GM23248 (cell line): Measurements from ENCODE around the gene SBF2. TPM values are rescaled to one million over a fixed set of nuclear protein-coding genes. Genes with fewer than 3 reads are reported as not detected.

ENCODE experiments used
- DNase-seq: peaks from one replicate; pipeline ENCODE4 v3.0.0-alpha.2; 2015
- H2AFZ ChIP-seq: fragments of 200-600 bp; sonication (generic); 2 replicates; pipeline ENCODE4 v1.6.1; 2016; ENCODE audit warnings: antibody characterized with exemption
- H3F3A ChIP-seq: fragments of 200-600 bp; sonication (generic); 2 replicates; pipeline ENCODE4 v1.6.1; 2016; ENCODE audit warnings: mild to moderate bottlenecking, antibody characterized with exemption, mixed run types; ENCODE audit not compliant: insufficient read depth
- H3K27ac ChIP-seq: fragments of 200-600 bp; sonication (generic); 2 replicates; pipeline ENCODE4 v1.5.1; 2016; ENCODE audit warnings: mild to moderate bottlenecking
- H3K27me3 ChIP-seq: fragments of 200-600 bp; sonication (generic); replicated peaks from 2 replicates; pipeline ENCODE4 v1.6.1; 2016; ENCODE audit warnings: mild to moderate bottlenecking; ENCODE audit not compliant: insufficient read depth
- H3K36me3 ChIP-seq: fragments of 200-600 bp; sonication (generic); 2 replicates; pipeline ENCODE4 v1.6.1; 2016; ENCODE audit warnings: low read depth, mild to moderate bottlenecking
- H3K4me1 ChIP-seq: fragments of 200-600 bp; sonication (generic); 2 replicates; pipeline ENCODE4 v1.6.1; 2016; ENCODE audit warnings: mild to moderate bottlenecking; ENCODE audit not compliant: insufficient read depth
- H3K4me2 ChIP-seq: fragments of 200-600 bp; sonication (generic); one replicate; pipeline ENCODE4 v1.6.1; 2016; ENCODE audit warnings: mild to moderate bottlenecking; ENCODE audit not compliant: unreplicated experiment
- H3K4me3 ChIP-seq: fragments of 200-600 bp; sonication (generic); 2 replicates; pipeline ENCODE4 v1.5.1; 2016; ENCODE audit warnings: mild to moderate bottlenecking
- H3K79me2 ChIP-seq: fragments of 200-600 bp; sonication (generic); 2 replicates; pipeline ENCODE4 v1.6.1; 2016; ENCODE audit warnings: mild to moderate bottlenecking; ENCODE audit not compliant: insufficient read depth
- H3K9ac ChIP-seq: fragments of 200-600 bp; sonication (generic); 2 replicates; pipeline ENCODE4 v1.6.1; 2016; ENCODE audit warnings: mild to moderate bottlenecking
- H3K9me2 ChIP-seq: fragments of 200-600 bp; sonication (generic); 2 replicates; pipeline ENCODE4 v1.6.1; 2016; ENCODE audit warnings: mixed run types, mild to moderate bottlenecking, moderate library complexity; ENCODE audit not compliant: insufficient read depth
- H3K9me3 ChIP-seq: fragments of 200-600 bp; sonication (generic); one replicate; pipeline ENCODE4 v1.6.1; 2017; ENCODE audit warnings: low read depth
- H4K20me1 ChIP-seq: fragments of 200-600 bp; sonication (generic); 2 replicates; pipeline ENCODE4 v1.6.0; 2016; ENCODE audit not compliant: insufficient read depth
- EZH2 ChIP-seq: fragments of 200-600 bp; sonication (generic); IDR thresholded peaks from 2 replicates; pipeline ENCODE4 v1.6.1; 2018; ENCODE audit warnings: antibody characterized with exemption, mild to moderate bottlenecking; ENCODE audit not compliant: insufficient read depth, poor library complexity, severe bottlenecking
- EZH2phosphoT487 ChIP-seq: fragments of 200-600 bp; sonication (generic); IDR thresholded peaks from 2 replicates; pipeline ENCODE4 v1.6.1; 2018; ENCODE audit warnings: antibody characterized with exemption, moderate library complexity, mild to moderate bottlenecking, low read depth; ENCODE audit not compliant: insufficient read depth
- WGBS, 2 experiments: methylation state at CpG; one replicate each; pipeline ENCODE4 v1.1.6; 2015 to 2017; ENCODE audit warnings: low lambda C conversion rate in 2 of 2, low coverage in 1 of 2; ENCODE audit errors: missing lambda C conversion rate in 2 of 2; 5-methylcytosine and 5-hydroxymethylcytosine counted together
- in situ Hi-C: fragments of 300-500 bp; cut with MboI; formaldehyde crosslinking; loops from 2 replicates; pipeline ENCODE4 v1.15.0; 2020
- polyA plus RNA-seq: library from polyadenylated mRNA; unstranded; fragments of >200 nt; fragmentation: Nextera tagmentation; extraction: Ambion mirVana; gene quantifications from 2 replicates; pipeline ENCODE4 v1.2.1, GENCODE V29; 2016
- total RNA-seq: library from RNA; depleted of rRNA; stranded (reverse); fragments of >200 nt; shearing (Covaris generic); gene quantifications from 2 replicates; pipeline ENCODE4 v1.2.3, GENCODE V29; 2014

The SBF2 gene
- total and polyA plus RNA-seq, 2 experiments from 2014 or later, result 21.9 to 32.7 TPM

DNA sequence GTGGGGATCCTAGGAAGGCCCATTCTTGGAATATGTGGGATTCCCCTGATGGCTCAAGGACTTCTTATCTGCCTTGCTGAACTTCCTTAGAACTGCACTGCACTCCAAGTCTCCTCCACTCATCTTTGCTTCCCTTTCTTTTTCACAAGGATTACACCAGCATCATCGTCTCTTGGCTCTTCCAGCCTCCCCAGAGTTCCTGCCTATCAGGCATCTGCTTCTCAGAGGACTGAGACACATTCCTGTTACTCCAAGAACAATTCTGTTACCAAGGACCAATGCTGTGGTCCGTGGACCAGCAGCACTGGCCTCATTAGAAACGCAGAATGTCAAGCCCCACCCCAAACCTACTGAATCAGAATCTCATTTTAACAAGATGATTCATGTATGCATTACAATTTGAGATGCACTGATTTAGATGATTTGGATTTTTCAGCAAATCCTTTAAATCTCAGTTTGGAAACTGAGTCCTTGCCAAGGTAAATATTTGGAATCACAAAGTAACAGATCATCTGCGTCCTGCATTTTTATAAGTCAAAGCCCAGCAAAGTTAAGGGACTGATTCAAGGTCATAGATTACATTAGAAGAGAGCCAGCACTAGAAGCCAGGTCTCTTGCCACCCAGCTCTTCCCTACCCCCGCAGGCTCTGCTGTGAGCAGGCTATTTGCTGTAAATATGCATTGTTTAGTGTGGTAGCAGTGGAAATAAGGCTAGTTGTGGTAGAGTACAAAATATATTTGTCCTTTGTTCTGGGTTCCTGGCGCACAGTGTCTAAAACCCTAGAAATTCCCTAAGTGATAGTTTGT is 519.2 kb downstream of the SBF2 start:
- Histone ChIP-seq H3K79me2 (peaks cover 14% of the 10 kb centered on the region; the same call in 1 of the 2 replicates), H3K4me1 (peaks cover 31% of the 10 kb centered on the region), H2AFZ (no peak overlapping the region), H3K27me3 (no peaks in the 10 kb centered on the region), H3K9ac (peak overlapping the region; percentile 0; the same call in 1 of the 2 replicates), H3K9me2 (no peaks in the 10 kb centered on the region), H3K36me3 (peaks cover 5% of the 10 kb centered on the region; the same call in 1 of the 2 replicates), H3K4me3 (no peak overlapping the region), H3F3A (peaks cover 34% of the 10 kb centered on the region), H4K20me1 (no peaks in the 10 kb centered on the region), H3K4me2 (peak overlapping the region; percentile 50), H3K9me3 (no peaks in the 10 kb centered on the region), H3K27ac (peak overlapping the region; percentile 53)
- TF ChIP-seq EZH2phosphoT487 (no peak), EZH2 (no peak)
- peak; percentile 88 for DNase-seq
- 23 to 28% methylated on average over 6 of the region's 6 CpGs for WGBS, 2 experiments
- in situ Hi-C loops, result no loop called here

DNA sequence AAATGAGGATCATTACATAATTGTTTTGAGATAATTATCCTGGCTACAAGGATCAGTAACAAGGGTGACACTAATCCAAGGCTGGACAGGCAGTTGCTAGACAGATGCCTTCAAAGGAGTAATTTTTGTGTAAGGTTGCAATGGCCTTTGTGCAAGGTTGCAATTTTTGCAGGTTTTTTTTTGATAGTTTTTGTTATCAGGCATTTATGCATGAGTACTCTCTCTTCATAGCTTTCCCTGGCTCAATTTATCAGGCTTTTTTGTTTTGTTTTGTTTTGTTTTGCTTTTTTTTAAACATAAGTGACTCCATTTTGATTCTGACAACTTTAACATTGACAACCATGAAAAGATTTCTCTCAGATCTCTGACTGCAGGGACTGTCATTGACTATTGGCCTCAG is 519.9 kb downstream of the SBF2 start:
- TF ChIP-seq EZH2, result no peak
- no peaks in the 10 kb centered on the region; the same call in 1 of the 2 replicates for H3K36me3 ChIP-seq
- H3K4me1 ChIP-seq, result peaks cover 31% of the 10 kb centered on the region
- H3K27ac ChIP-seq, result peak overlapping the region; percentile 53
- H3F3A ChIP-seq, result peaks cover 34% of the 10 kb centered on the region
- no peaks in the 10 kb centered on the region for H4K20me1 ChIP-seq
- no peaks in the 10 kb centered on the region for H3K9me3 ChIP-seq
- in situ Hi-C loops, result no loop called here
- H3K79me2 ChIP-seq, result peaks cover 14% of the 10 kb centered on the region; the same call in 1 of the 2 replicates
- no peaks in the 10 kb centered on the region for H3K27me3 ChIP-seq
- no peak for DNase-seq
- H3K4me3 ChIP-seq, result no peak overlapping the region
- H3K9ac ChIP-seq, result no peak overlapping the region
- H3K9me2 ChIP-seq, result no peaks in the 10 kb centered on the region
- H3K4me2 ChIP-seq, result no peak overlapping the region
- H2AFZ ChIP-seq, result no peak overlapping the region

GRCh38 chr11:9773524-9773923 is 520.5 kb downstream of the SBF2 start:
- Histone ChIP-seq H3F3A (peaks cover 34% of the 10 kb centered on the region), H3K36me3 (no peaks in the 10 kb centered on the region; the same call in 1 of the 2 replicates), H3K4me3 (no peak overlapping the region), H3K9me2 (no peaks in the 10 kb centered on the region), H3K27ac (0 out of 2 replicates have a peak overlapping the region, but pooled peaks have one; percentile 53), H3K4me1 (peaks cover 31% of the 10 kb centered on the region), H3K27me3 (no peaks in the 10 kb centered on the region), H4K20me1 (no peaks in the 10 kb centered on the region), H3K9me3 (no peaks in the 10 kb centered on the region), H3K9ac (no peak overlapping the region), H3K79me2 (peaks cover 11% of the 10 kb centered on the region; the same call in 1 of the 2 replicates), H3K4me2 (no peak overlapping the region), H2AFZ (no peak overlapping the region)
- TF ChIP-seq EZH2 (no peak), EZH2phosphoT487 (no peak)
- in situ Hi-C loops, result no loop called here
- DNase-seq, result no peak
- 86 to 90% methylated on average over 2 of the region's 2 CpGs for WGBS, 2 experiments

- no peaks in the 10 kb centered on the region for H3K9me2 ChIP-seq
- WGBS, 2 experiments, result 90% methylated on average over 4 of the region's 4 CpGs
- TF ChIP-seq EZH2phosphoT487 (no peak), EZH2 (no peak)
- no peak overlapping the region for H3K27ac ChIP-seq
- no peaks in the 10 kb centered on the region for H3K36me3 ChIP-seq
- no peaks in the 10 kb centered on the region for H4K20me1 ChIP-seq
- H3K9me3 ChIP-seq, result no peaks in the 10 kb centered on the region
- DNase-seq, result no peak
- no peak overlapping the region for H3K4me2 ChIP-seq
- H3K4me3 ChIP-seq, result no peak overlapping the region
- no peak overlapping the region for H2AFZ ChIP-seq
- H3K4me1 ChIP-seq, result peaks cover 31% of the 10 kb centered on the region
- no peaks in the 10 kb centered on the region for H3K27me3 ChIP-seq
- H3F3A ChIP-seq, result peaks cover 34% of the 10 kb centered on the region
- in situ Hi-C loops, result no loop called here
- H3K79me2 ChIP-seq, result no peaks in the 10 kb centered on the region; the same call in 1 of the 2 replicates
- H3K9ac ChIP-seq, result no peak overlapping the region
These were observed 521.8 kb downstream of the SBF2 start for GRCh38 chr11:9772218-9772617.
